ENCODE data around the gene DTHD1. TPM values are rescaled to one million over a fixed set of nuclear protein-coding genes. Genes with fewer than 3 reads are reported as not detected.

Gene DTHD1
- total RNA-seq (2021; fragmentation: NEBNext Ultra II Directional; extraction: Animal tissue kit (Norgen Biotek cat#: 25700)) = not detected in 2 replicates
- not detected in 2 replicates for polyA plus RNA-seq (2011; rRNA removed)
- not detected for polyA plus RNA-seq (2011; cell fraction: cytosol; rRNA removed)
- polyA plus RNA-seq (2011; cell fraction: nucleus; rRNA removed) = not detected
- polyA plus RNA-seq (2012, experiment 1 of 2) = not detected in 4 replicates
- polyA plus RNA-seq (2012, experiment 2 of 2) = not detected
- not detected for polyA plus RNA-seq (2013, experiment 1 of 2)
- not detected for polyA plus RNA-seq (2013, experiment 2 of 2)
- not detected in 2 replicates for polyA minus RNA-seq (2011; rRNA and poly(A)+ RNA removed)
- polyA minus RNA-seq (2011; cell fraction: cytosol; rRNA and poly(A)+ RNA removed) = not detected
- polyA minus RNA-seq (2011; cell fraction: nucleus; rRNA and poly(A)+ RNA removed) = not detected
- long read RNA-seq, experiment 1 = 0 reads
- long read RNA-seq, experiment 2 = 0 reads

DNA sequence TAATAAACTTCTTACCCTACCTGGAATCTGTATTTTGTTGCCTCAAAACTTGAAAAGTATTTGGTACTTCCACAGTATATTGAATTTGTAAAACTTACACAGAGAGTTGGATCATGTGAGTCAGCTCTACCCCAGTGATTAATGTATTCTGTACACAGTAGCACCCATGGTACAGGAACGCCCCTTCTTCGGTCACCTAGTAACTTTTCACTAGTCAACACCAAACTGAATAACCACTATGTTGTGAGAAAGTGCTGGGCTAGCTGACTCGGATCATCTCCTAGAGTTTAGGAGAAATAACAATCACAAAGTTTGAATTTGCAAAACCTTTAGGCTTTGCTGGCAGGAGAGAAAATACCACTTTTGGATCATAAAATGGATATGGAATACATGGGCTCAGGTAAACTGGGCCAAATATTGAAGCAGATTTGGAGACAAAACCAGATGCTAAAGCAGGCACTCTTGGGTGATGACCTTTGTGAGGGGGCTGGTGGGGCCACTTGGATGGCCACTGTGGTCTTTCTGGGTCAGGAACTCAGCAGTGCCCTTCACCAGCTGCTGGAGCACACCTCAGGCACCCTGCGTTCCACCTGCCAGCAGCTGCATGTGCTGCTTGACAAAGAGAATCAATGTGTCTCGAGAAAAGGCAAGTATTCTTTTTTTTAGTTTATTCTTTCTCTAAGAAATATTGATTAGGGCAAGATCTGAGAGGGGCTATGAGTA lies at the start of gene DTHD1:
Gene DTHD1, plus strand, starts transcription at position 233 of the 723 bp plus-strand sequence. Its CDS starts 143 bp downstream, at position 376.
- Histone ChIP-seq H3K4me3 (ENCODE audit: extremely low read depth in 1 of 4, insufficient read depth in 2 of 4, low read depth in 3 of 4, low read length in 4 of 4) (no peak within 1 kb of the TSS), H4K8ac (ENCODE audit: extremely low read depth, insufficient read depth, low read length) (no peak within 1 kb of the TSS), H2BK15ac (ENCODE audit: low read length) (no peak within 1 kb of the TSS), H2BK12ac (ENCODE audit: low read depth, low read length) (no peak within 1 kb of the TSS), H2AFZ (ENCODE audit: low read length) (peak within 1 kb of the TSS; percentile 48), H3K14ac (ENCODE audit: insufficient read length) (no peak within 1 kb of the TSS), H3K79me1 (ENCODE audit: low read depth, low read length) (no peaks in the 10 kb centered on the region), H3K23ac (ENCODE audit: insufficient read length) (no peak within 1 kb of the TSS), H3K36me3 (ENCODE audit: control insufficient read depth in 2 of 4, insufficient read depth in 4 of 4, low read length in 3 of 4) (no peaks in the 10 kb centered on the region), H3K4ac (replicated peaks; ENCODE audit: insufficient read length, low read depth, low read length) (no peak within 1 kb of the TSS), H4K5ac (ENCODE audit: insufficient read length, low read depth, low read length) (no peak within 1 kb of the TSS), H3K18ac (ENCODE audit: extremely low read depth, low read length) (no peak within 1 kb of the TSS), H3K9ac (replicated peaks in 1 of 4; ENCODE audit: extremely low read depth in 1 of 4, low read depth in 3 of 4, low read length in 3 of 4) (no peak within 1 kb of the TSS), H3K56ac (replicated peaks; ENCODE audit: insufficient read length, low read depth, low read length) (no peak within 1 kb of the TSS), H3K23me2 (ENCODE audit: low read depth, low read length) (no peaks in the 10 kb centered on the region), H3K9me3 (ENCODE audit: insufficient read depth in 2 of 2, low read depth in 1 of 2, low read length in 1 of 2) (no peaks in the 10 kb centered on the region), H3K79me2 (ENCODE audit: control insufficient read depth in 1 of 2, insufficient read depth in 2 of 2, low read length in 2 of 2) (no peaks in the 10 kb centered on the region), H2AK5ac (ENCODE audit: low read depth, low read length) (no peak within 1 kb of the TSS), H3K27ac (ENCODE audit: low read depth, low read length) (no peak within 1 kb of the TSS), H4K91ac (replicated peaks; ENCODE audit: insufficient read length, low read length) (no peak within 1 kb of the TSS), H2BK20ac (ENCODE audit: low read length) (no peak within 1 kb of the TSS), H2BK5ac (ENCODE audit: low read depth, low read length) (no peak within 1 kb of the TSS), H4K20me1 (replicated peaks in 1 of 2; ENCODE audit: control insufficient read depth in 1 of 2, insufficient read depth in 2 of 2, low read length in 2 of 2) (no peaks in the 10 kb centered on the region), H2BK120ac (replicated peaks; ENCODE audit: low read depth, low read length) (no peak within 1 kb of the TSS), H3K4me2 (ENCODE audit: insufficient read depth in 1 of 2, low read depth in 2 of 2, low read length in 2 of 2) (no peak within 1 kb of the TSS), H3K4me1 (replicated peaks in 1 of 4; ENCODE audit: control insufficient read depth in 3 of 4, insufficient read depth in 4 of 4, low read length in 3 of 4) (peaks cover 0 to 4% (median under 1%) of the 10 kb centered on the region in 4 experiments; a peak in 1 of 7 replicates), H3K27me3 (replicated peaks in 1 of 4; ENCODE audit: control insufficient read depth in 3 of 4, extremely low read depth in 1 of 4, insufficient read depth in 3 of 4, low read length in 3 of 4) (no peaks in the 10 kb centered on the region)
- FAIRE-seq = no peak
- TF ChIP-seq PHF8 (conservative IDR thresholded peaks at IDR 0.05; ENCODE audit: low read depth, low read length) (no peak), GTF2F1 (IDR thresholded peaks at IDR 0.05; ENCODE audit: borderline replicate concordance, low read depth, low read length) (no peak), YY1 (IDR thresholded peaks at IDR 0.05; ENCODE audit: low read depth, low read length) (no peak), TEAD4 (IDR thresholded peaks at IDR 0.05; ENCODE audit: low read depth, low read length) (no peak), KDM1A (IDR thresholded peaks at IDR 0.05; ENCODE audit: borderline replicate concordance, low read length) (no peak), TAF7 (optimal IDR thresholded peaks at IDR 0.05; ENCODE audit: borderline replicate concordance, low read depth, low read length) (no peak), HDAC2 (IDR thresholded peaks at IDR 0.05; ENCODE audit: borderline replicate concordance in 1 of 2, low read depth in 2 of 2, low read length in 2 of 2) (no peak), CBX5 (IDR thresholded peaks at IDR 0.05; ENCODE audit: low read depth, low read length) (no peak)
- TF ChIP-seq, protein P1, sequence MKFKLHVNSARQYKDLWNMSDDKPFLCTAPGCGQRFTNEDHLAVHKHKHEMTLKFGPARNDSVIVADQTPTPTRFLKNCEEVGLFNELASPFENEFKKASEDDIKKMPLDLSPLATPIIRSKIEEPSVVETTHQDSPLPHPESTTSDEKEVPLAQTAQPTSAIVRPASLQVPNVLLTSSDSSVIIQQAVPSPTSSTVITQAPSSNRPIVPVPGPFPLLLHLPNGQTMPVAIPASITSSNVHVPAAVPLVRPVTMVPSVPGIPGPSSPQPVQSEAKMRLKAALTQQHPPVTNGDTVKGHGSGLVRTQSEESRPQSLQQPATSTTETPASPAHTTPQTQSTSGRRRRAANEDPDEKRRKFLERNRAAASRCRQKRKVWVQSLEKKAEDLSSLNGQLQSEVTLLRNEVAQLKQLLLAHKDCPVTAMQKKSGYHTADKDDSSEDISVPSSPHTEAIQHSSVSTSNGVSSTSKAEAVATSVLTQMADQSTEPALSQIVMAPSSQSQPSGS (IDR thresholded peaks at IDR 0.05; ENCODE audit: low read length) = no peak
- ChIA-PET POLR2A (ENCODE audit: partially characterized antibody) (no interaction called here), CTCF (ENCODE audit: partially characterized antibody) (interaction anchor here (0.6 to 1.4 kb wide), 3 partner anchors 9 to 1108 kb away, joined by 3 to 4 read pairs (median 3); no protein-coding TSS in a partner anchor)
- WGBS, 2 experiments (ENCODE audit: extremely low coverage in 1 of 2, insufficient coverage in 1 of 2, insufficient read length in 1 of 2, insufficient replicate concordance in 2 of 2, low coverage in 1 of 2, low lambda C conversion rate in 2 of 2, missing lambda C conversion rate in 1 of 2) = 90% methylated on average over 5 of the region's 5 CpGs; no CpG with 5 or more reads in 1 of the 2 experiments
- no peak for DNase-seq (ENCODE audit: low read depth in 1 of 2, low spot score in 2 of 2)
